ENCODE results near the gene ZNF385D.
A peak's percentile ranks its signal among the peaks of the same experiment; 100 is the strongest.

ZNF385D gene

DNA sequence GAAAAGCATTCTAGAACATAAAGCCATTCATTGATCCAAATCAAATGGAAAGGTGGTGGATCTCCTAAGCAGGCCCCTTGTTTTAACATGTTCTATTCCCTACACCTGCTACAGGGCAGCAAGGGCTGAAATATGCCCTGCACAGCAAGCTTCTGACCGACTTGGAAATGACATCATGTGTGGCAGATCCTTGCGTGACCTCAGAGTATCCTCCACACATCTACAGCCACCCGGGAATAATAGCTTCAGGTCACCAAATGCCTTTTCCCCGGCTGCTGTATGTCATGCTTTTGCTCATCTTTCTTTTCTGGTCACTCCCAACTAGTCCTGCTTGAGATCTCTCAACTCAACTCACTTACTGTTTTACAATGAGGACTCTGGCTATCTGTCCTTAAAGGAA, 158.2 kb downstream of the ZNF385D start:
- FAIRE-seq: no peak

DNA sequence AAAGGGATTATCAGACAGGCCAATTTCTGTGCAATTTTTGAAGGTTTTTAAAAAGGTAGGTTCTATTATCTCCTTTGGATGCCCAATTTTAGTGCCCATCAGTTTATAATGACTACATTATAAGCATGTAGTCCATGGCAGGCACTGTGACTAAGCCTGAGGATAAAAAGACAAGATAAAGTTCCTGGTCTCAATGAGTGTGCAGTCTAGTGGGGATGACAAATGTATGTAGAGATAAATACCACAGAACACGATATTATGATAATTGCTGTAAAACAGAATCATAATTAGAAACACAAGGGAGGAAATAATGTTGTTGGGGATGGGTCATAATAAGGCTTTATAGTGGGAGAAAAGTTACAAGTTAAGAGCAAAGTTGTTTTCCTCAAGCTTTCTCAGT, 163.1 kb downstream of the ZNF385D start:
- FAIRE-seq: no peak

DNA sequence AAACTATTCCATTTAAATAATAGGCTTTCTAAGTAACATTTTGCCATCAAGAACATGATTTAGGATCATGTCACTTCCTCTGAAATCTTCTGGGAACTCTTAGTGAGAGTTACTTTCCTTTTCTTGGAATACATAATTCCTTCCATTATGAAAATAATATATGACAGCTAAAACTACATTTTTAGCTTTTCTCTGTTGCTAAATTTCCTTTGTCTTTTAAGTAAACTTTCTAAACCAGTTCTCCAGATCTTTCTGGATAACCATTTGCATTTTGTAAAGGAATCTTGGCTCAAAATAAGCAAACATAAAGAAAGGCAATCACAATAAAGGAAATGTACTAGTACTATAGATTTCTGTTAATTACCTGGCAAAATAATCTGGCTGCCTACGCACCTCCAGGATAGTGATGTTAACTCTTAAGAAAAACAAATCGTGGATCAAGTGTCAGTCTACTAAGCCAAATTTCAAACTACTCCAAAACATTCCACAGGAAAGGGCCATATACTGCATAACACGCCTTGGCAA, 165.7 kb downstream of the ZNF385D start:
- no peak for FAIRE-seq

DNA sequence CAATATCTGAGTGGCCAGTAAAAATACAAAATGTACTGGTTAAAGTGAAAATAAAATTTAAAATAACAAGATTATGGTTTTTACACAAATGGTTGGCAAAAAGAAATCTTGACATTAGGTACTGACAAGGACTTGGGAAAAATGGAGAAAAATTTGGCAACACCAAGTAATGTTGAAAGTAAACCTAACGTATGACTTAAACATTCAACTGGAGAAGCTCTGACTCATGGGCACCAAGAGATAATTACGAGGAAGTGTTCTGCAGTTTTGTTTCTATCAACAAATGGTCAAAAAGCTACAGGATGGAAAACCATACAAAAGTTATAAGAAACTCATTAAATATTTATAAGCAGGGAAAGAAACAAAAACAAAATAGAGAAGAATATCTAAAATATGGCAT, 177.7 kb downstream of the ZNF385D start:
- no peak for FAIRE-seq

DNA sequence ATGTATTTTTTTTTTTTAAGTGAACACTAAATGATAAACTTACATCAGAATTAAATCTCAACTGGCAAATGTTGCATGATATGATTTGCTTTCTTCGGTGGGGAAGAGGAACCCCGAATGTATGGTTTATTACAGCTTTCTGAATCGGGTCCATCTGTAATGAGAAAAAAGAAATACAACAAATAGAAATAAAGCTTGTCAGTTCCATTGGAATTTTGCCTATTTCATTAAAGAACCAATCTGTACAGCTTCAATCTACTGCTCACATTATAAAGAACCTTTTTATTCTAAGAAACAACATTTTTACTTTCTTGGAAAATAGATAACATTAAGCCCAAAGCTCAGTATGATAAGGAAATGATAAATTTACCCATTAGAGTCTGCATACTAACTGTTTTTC, 186.5 kb downstream of the ZNF385D start:
- no peak for FAIRE-seq

DNA sequence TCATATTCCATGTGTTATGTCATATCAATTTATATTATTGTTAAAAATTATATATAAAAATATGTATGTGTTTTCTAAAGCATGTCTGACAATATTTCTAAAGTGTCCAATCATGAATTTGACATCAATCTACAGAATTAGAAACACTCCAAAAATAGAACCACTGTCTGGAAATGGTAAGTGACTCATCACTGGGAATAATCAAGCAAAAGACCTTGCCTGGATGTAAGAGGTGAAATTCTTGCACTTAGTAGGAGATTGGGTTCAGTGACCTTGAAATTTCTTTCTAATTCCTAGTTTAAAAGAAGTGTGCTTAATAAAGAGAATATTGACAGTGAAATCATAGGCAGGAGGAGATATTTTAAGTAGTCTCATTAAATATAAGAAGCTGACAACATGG, 188.8 kb downstream of the ZNF385D start:
- FAIRE-seq: no peak

DNA sequence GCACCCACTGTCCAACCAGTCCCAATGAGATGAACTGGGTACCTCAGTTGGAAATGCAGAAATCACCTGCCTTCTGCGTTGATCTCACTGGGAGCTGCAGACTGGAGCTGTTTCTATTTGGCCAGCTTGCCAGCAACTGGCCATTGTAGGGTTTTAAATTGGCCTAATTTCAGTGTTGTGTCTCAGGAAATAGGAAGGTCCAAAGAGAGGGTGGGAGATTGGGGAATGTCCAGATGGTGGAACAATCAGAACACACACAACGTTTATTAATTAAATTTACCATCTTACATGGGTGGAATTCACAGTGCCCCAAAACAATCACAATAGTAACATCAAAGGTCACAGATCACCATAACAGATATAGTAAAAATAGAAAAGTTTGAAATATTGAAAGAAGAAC, 189.5 kb downstream of the ZNF385D start:
- FAIRE-seq: no peak

DNA sequence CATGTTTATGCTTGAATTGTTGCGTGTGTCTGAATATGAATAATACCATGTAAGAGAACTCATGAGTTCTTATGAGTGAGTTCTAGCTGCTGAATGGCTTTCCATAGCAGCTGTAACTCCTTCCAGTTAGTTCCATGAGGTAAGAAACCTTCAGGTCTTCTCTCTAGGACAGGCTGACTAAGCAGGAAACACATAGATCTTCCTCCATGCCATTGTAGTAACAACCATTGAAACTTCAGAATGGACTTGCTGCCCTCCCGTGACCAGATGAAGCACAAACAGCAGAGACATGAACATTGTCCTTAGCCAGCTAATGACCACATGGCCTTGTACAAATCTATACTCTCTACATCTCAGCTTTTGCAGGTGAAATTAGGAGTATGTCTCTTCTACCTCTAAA, 200.0 kb downstream of the ZNF385D start:
- FAIRE-seq: no peak

DNA sequence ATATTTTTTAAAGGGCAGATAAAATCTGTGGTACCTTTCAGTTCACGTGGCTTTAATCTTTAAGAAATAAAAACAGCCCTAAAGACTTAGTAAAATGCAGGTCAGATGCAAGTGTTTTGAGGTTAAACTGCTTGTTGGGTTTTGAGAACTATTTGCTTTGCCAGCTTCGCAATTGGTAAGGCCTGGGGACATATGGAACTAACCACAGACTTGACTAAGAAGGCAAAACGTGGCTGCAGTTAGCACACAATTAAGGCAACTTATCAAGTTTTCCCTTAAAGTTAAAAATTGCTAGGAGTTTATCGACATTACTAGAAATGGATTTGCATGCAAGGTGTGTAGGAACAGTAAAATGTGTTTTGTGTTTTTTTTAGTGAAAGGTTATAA, 206.9 kb downstream of the ZNF385D start:
- no peak for FAIRE-seq

DNA sequence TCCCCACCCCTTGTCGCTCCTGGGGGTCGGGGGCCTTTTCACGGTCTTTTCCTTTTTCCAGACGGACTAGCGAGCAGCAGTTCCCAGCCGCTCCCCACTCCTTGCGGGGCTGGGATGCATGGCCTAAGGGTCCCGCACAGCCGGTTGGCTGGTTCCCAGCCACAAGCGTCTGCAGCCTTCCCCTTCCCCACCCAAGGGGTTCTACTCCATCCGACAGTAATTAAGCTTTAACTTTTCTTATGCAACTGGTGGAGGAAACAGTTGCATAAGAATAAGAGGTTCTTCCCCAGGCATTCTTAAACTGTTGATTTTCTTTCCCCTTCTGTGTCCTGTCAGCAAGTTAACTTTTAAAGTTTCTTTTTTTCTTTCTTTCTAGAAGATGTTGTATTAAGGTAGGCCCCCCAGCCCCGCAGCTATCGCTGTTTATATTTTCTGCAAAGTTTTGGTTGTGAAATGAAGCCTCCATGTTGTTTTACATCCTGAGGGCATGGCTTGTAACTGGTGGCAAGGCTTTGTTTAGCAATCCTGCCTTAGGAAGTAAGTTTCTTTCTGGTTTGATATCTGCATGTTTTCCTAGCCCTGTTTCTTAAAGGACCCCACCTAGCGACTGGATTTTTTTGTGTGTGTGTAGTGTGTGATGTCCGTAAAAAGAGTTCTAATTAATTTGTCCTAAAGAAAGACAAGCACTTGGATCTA, 207.5 kb downstream of the ZNF385D start:
- FAIRE-seq: no peak

DNA sequence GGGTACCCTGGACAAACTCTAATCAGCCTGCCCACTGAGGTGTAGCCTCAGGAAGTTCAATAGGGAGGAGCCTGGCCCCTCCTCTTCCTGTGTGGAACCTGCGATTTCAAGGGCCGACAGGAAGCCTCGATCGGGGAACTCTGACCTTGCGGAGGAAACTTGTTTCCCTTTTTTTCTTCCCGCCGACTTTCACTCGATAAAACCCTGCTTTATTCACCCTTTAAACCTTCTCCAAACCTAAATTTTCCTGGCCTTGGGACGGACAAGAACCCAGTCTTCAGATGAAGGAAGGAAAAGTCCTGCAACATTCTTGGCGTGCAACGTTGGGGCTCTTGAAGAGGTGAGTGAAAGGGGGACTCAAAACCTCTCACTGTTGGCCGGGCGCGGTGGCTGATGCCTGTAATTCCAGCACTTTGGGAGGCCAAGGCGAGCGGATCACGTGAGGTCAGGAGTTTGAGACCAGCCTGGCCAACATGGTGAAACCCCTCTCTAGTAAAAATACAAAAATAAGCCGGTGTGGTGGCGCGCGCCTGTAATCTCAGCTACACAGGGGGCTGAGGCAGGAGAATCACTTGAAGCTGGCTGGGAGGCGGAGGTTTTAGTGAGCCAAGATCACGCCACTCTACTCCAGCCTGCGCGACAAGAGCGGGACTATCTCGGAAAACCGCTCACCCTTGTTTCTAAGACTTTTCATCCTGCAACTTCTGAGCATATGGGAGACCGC, 208.2 kb downstream of the ZNF385D start:
- no peak for FAIRE-seq

DNA sequence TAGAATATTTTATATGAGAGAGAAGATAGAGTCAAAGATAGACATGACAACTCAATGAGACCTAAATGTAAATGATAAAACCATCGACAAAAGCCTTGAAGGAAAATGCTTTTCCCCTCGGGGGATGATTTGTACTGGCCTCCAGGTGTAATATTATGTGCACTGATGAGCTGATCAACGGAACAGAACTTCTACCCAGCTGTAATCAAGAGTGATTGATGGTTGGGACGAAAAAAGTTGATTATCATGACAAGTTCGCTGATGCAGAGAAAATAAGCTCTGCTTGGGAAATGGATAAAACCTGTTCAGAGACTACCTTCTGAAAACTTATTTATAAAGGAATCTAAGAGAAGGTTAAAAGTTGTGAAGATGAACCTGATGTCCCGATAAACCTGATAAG, 210.7 kb downstream of the ZNF385D start:
- no peak for FAIRE-seq

DNA sequence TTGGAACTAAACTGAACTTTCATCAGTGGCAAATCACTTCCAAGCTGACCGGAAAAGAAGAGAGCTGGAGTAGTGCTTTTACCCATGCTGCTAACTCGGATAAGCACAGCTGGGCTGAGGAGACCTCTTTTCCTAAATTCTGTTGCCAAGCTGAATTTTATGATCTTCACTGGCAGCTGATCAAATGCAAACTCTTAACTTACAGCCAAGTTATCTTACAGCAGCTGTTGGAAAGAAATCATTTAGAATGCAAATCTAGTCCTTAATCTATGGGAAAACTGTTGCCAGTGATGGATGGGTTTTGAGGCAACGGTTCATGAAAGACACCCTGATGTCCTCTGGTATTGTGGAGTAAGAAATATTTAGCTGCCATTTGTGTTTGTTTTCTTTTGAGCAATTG, 216.5 kb downstream of the ZNF385D start:
- FAIRE-seq: no peak

DNA sequence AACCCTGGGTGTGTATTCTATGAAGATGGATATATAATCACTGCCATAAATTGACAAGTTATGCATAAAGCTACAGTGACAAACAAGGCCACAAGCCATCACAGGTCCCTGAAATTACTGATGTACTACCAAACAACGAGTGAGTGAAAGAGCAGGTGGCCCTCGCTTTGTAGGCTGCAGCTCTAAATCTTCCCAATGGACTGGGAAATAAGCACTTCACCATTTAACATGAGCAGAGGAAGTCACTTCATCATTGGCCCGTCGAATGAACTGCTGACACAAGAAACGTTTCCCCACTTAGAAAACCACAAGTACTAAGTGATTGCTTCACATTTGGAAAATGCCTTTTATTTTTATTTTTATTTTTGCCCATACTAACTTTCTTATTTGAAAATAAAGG, 218.0 kb downstream of the ZNF385D start:
- no peak for FAIRE-seq

DNA sequence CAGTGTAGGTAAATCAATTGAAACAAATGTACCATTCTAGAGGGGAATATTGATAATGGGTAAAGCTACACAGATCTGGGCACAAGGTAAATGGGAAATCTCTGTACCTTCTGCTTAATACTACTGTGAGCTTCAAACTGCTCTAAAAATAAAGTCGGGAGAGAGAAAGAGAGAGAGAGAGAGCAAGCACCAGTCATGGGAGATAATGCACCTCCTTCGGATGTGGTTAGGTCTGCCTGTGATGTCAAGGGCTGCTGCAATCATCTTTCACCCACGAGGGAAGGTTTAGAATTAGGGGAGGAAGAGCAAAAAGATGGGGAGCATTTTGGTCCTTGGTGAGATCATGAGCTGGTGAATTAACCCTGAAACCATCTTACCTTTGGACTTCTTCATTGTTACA, 219.1 kb downstream of the ZNF385D start:
- FAIRE-seq: no peak

DNA sequence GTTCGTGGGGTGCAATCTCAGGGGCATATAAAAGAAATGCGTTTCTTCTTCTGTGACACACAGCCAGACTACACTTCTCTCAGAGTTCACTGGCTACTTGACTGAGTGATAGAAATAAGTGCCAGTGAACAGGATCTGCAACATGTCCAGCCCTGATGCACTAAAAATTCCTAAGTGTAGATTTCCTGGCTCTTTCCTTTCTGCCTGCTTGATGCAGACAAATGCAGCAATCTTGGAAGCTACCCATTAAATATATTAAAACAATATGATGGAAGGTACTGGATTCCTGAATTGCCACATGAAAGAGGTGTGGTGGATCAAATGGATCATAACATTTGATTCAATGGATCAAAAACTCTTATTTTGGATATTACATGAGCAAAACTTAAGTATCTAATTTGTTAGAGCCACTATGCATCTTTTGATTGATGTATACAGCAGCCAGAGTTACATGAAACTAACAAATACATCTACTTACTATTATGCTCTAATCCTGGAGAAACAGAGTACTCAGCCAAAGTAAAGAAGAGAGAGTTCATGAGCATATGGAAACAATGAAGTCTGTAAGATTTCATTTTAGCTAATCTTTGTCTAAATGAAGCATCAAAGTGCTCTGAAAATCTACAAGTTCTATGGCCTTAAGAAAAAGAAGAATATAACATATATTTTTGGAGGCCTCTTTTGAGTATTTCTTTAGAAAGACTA, 222.6 kb downstream of the ZNF385D start:
- no peak for FAIRE-seq

DNA sequence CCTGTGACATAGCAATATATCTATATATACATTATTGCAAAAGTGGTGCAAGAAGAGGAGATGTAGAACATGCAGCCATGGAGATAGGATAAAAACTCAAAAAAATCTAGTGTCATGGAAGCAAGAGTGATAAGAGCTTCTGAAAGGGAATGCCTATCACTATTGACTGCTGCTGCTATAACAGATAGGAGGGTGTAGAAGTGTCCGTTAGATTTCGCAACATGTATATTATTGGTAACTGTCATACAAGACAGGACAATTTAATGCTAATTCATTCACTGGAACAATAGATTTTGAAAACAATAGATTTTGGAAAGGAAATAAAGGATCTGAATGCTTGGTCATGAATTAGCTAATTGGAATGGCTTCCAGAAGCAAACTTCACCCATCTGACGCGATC, 224.5 kb downstream of the ZNF385D start:
- no peak for FAIRE-seq

DNA sequence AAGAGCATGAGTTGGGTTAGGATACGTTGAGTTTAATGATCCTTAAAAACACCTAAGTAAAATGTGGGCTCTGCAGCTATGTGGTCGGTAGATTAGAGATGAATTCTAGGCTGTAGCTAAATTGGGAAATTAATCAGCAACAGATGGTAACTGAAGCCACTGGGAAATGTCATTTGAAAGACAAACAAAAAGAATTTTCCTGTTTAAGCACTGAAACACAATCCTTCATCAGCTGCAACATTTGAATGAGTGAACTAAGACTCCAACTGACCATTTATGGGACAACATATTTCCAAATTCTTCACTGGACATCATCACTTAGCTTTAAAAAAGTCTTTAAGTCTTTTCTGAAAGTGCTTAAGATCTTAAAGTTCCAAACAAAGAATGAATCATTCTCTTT, 226.9 kb downstream of the ZNF385D start:
- FAIRE-seq: peak; percentile 91

DNA sequence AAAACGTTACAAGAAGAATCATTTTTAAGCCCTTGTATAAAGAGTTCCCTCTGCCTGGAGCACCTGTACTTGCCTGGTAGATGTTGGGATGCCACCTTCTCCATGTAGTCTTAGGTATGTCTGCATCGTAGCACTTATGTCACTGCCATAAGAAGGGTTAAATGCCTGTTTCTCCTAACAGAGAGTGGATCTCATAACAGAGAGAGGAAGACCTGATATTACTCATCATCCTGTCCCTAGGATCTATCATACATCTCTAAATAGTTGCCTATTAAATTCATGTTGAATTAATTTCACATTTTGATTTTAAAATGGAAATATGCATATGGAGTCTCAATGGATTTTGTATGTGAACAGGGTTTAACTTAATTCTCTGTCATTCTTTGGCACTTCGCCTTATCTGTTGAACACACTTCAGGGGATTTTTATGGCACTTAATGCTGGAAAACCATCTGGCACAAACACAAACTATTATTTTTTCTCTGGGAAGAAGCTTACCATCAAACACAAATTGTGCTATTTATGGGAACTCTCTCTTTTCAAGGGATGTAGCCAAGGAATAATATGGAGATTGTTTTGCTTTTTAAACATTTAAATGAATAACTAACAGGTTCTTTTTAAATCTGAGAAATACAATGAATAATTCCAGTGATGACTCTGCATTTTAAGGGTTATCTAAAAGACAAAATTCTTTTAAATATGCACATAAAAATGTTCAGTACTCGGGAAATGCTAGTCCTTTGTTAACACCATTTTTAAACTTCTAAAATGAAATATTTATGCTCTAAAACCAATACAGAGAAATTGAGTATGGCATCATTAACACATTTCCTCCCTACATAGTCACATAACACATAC, 230.7 kb downstream of the ZNF385D start:
- FAIRE-seq: no peak

DNA sequence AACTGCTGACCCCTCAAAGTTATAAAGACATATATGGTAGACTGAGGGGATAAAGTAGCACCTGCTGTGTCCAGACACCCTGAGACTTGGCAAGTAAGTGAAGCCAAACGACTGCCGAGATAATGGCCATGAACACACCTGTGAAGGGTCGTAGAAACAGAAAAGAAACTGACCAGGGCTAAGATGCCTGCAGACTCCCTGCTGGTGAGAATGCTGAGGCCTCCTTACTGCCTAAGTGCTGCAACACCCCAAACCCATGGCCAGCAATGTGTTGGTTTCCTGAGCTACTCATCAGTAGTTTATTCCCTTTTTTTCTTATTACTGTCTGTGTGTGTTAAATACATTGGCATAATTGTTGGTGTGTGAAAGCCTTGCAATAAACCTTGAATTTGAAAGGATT, 233.8 kb downstream of the ZNF385D start:
- no peak for FAIRE-seq

DNA sequence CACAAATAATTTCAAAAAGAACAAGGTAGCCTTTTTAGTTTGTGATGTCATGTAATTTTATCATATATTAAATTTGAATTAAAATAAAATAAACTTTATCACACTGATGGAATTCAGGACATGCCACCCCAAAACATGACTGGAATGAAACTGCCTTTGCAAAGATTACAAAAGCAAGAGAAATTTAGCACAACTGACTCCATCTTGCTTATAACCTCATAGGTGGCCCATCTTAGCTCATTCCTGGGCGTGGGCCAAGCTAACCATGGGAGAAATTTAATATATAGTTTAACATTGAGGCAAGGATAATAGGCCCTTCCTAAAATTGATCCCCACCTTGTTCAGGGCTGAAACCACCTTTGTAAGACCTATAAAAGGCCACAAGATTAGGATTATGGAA, 235.6 kb downstream of the ZNF385D start:
- FAIRE-seq: no peak

DNA sequence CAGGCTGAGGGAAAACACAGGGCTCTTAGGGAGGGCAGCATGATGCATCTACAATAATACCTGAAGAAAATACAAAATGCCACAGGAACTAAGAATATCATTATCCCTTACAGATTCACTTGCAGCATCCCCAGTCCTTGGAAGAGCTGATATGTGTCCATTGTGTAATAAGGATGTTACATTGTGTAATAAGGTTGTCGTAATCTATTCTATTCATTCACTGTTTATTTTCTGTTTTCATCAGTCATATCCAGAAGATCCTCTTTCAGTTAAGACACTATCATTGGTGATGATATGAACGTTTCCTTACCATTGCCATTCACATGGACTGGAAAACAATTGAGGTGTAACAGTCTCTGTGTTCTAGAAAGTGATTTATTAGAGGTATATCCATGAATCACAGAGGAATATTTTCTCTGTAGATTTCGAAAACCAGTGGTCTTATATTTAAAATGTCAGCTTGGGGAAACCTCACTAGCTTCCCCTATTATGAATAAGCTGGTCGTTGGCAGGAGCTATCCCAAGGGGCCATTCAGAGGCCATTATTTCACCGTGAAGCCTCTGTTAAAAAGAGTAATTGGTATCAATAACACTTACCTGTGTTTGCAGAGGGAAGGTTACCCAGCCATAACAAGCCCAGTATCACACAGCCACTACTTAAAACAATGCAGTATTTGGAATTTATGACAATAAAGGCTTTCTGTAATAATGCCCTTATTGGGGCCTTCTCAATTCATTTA, 241.1 kb downstream of the ZNF385D start:
- no peak for FAIRE-seq

All from endometrium (tissue), 2 donors.